Liver (tissue), 9 donors: ENCODE data around the gene USH2A. TPM values are rescaled to one million over a fixed set of nuclear protein-coding genes. Genes with fewer than 3 reads are reported as not detected.

Experiments used
- DNase-seq: peaks from one replicate; pipeline ENCODE4 v3.0.0-alpha.2; 2017; ENCODE audit warnings: low spot score
- H3K27ac ChIP-seq, 2 donors: one replicate each; pipeline ENCODE4 v1.7.0; 2013; ENCODE audit warnings: inconsistent platforms in 2 of 2, low read length in 2 of 2, control low read depth in 1 of 2, low read depth in 1 of 2, mild to moderate bottlenecking in 1 of 2
- H3K27me3 ChIP-seq, 4 donors: one replicate each; pipeline versions ENCODE4 v1.6.1 to v1.7.0; 2013; ENCODE audit warnings: low read length in 3 of 4, inconsistent platforms in 1 of 4, mild to moderate bottlenecking in 1 of 4, moderate library complexity in 1 of 4; ENCODE audit not compliant: control insufficient read depth in 4 of 4, insufficient read depth in 4 of 4
- H3K36me3 ChIP-seq, 4 donors: one replicate each; pipeline versions ENCODE4 v1.6.1 to v1.7.0; 2013; ENCODE audit warnings: low read length in 3 of 4, mild to moderate bottlenecking in 3 of 4, low read depth in 1 of 4, moderate library complexity in 1 of 4; ENCODE audit not compliant: control insufficient read depth in 4 of 4, insufficient read depth in 3 of 4
- H3K4me1 ChIP-seq, 4 donors: one replicate each; pipeline versions ENCODE4 v1.6.1 to v1.7.0; 2013; ENCODE audit warnings: low read length in 3 of 4, mild to moderate bottlenecking in 3 of 4, moderate library complexity in 1 of 4; ENCODE audit not compliant: control insufficient read depth in 4 of 4, insufficient read depth in 4 of 4
- H3K4me3 ChIP-seq, 3 donors: one replicate each; pipeline versions ENCODE4 v1.6.1 to v1.7.0; 2013; ENCODE audit warnings: low read length in 3 of 3, control low read depth in 1 of 3, low read depth in 1 of 3, mild to moderate bottlenecking in 1 of 3
- H3K9ac ChIP-seq, 2 donors: one replicate each; pipeline ENCODE4 v1.7.0; 2013; ENCODE audit warnings: low read length in 2 of 2, mild to moderate bottlenecking in 2 of 2, moderate library complexity in 2 of 2, control low read depth in 1 of 2, low read depth in 1 of 2
- H3K9me3 ChIP-seq, 4 donors: one replicate each; pipeline versions ENCODE4 v1.6.1 to v1.7.0; 2013; ENCODE audit warnings: low read length in 3 of 4; ENCODE audit not compliant: control insufficient read depth in 4 of 4
- EGR1 ChIP-seq, 2 donors: IDR thresholded peaks; 2 replicates each; pipeline ENCODE4 v1.6.1; 2016 to 2018; ENCODE audit warnings: antibody characterized with exemption in 2 of 2, low read depth in 2 of 2
- FOXA1 ChIP-seq: IDR thresholded peaks from 2 replicates; pipeline ENCODE4 v1.6.1; 2016; ENCODE audit warnings: antibody characterized with exemption
- FOXA2 ChIP-seq: IDR thresholded peaks from 2 replicates; pipeline ENCODE4 v1.6.1; 2016; ENCODE audit warnings: antibody characterized with exemption
- GABPA ChIP-seq, 2 donors: IDR thresholded peaks in 1 of 2; conservative IDR thresholded peaks in 1 of 2; 2 replicates each; pipeline ENCODE4 v1.6.1; 2016; ENCODE audit warnings: antibody characterized with exemption in 2 of 2, mild to moderate bottlenecking in 1 of 2, moderate library complexity in 1 of 2
- HNF4A ChIP-seq, 2 donors: conservative IDR thresholded peaks; 2 replicates each; pipeline ENCODE4 v1.6.1; 2016; ENCODE audit warnings: antibody characterized with exemption in 2 of 2, mild to moderate bottlenecking in 2 of 2
- HNF4G ChIP-seq: IDR thresholded peaks from 2 replicates; pipeline ENCODE4 v1.6.1; 2016; ENCODE audit warnings: antibody characterized with exemption
- JUND ChIP-seq, 2 donors: IDR thresholded peaks; 2 replicates each; pipeline ENCODE4 v1.6.1; 2016; ENCODE audit warnings: antibody characterized with exemption in 2 of 2
- NR2F2 ChIP-seq: IDR thresholded peaks from 2 replicates; pipeline ENCODE4 v1.6.1; 2016; ENCODE audit warnings: antibody characterized with exemption
- RAD21 ChIP-seq, 2 donors: IDR thresholded peaks; 2 replicates each; pipeline ENCODE4 v1.6.1; 2016; ENCODE audit warnings: antibody characterized with exemption in 2 of 2, mild to moderate bottlenecking in 2 of 2
- RXRA ChIP-seq, 2 donors: IDR thresholded peaks; 2 replicates each; pipeline ENCODE4 v1.6.1; 2017 to 2018; ENCODE audit warnings: antibody characterized with exemption in 2 of 2, mild to moderate bottlenecking in 1 of 2
- SP1 ChIP-seq: IDR thresholded peaks from 2 replicates; pipeline ENCODE4 v1.6.1; 2018; ENCODE audit warnings: antibody characterized with exemption, mild to moderate bottlenecking
- TAF1 ChIP-seq: conservative IDR thresholded peaks from 2 replicates; pipeline ENCODE4 v1.6.1; 2016; ENCODE audit warnings: antibody characterized with exemption, mild to moderate bottlenecking
- YY1 ChIP-seq: IDR thresholded peaks from 2 replicates; pipeline ENCODE4 v1.6.1; 2016; ENCODE audit warnings: antibody characterized with exemption, mild to moderate bottlenecking
- WGBS: extraction: QIAGEN DNeasy Blood & Tissue Kit; methylation state at CpG from one replicate; pipeline ENCODE4 v1.1.7; 2013; 5-methylcytosine and 5-hydroxymethylcytosine counted together
- polyA plus RNA-seq, 2 donors: library from polyadenylated mRNA; stranded (reverse) in 1 of 2; unstranded in 1 of 2; fragments of 200-250 nt in 1 of 2; fragments of >200 nt in 1 of 2; fragmentation: Nextera tagmentation in 1 of 2; extraction: Ambion mirVana in 1 of 2; gene quantifications; one replicate each; pipeline versions ENCODE4 v1.2.1 to v1.2.3, GENCODE V29; 2013 to 2015
- total RNA-seq, 2 donors: library from RNA; depleted of rRNA; stranded (reverse); fragments of >200 nt; gene quantifications; one replicate each; pipeline ENCODE4 v1.2.3, GENCODE V29; 2014
- TF ChIP-seq, protein P1 (sequence below): fragments of 150-350 bp; IDR thresholded peaks from 2 replicates; pipeline ENCODE4 v1.5.1; 2017; ENCODE audit warnings: improper control_type of control experiment, low read depth, low read length; ENCODE audit not compliant: missing input control
- TF ChIP-seq, protein P2 (sequence below): IDR thresholded peaks from 2 replicates; pipeline ENCODE4 v1.6.1; 2016; ENCODE audit warnings: antibody characterized with exemption
- TF ChIP-seq, protein P3 (sequence below): IDR thresholded peaks from 2 replicates; pipeline ENCODE4 v1.6.1; 2016; ENCODE audit warnings: antibody characterized with exemption, mild to moderate bottlenecking
- TF ChIP-seq, protein P4 (sequence below): IDR thresholded peaks from 2 replicates; pipeline ENCODE4 v1.6.1; 2016; ENCODE audit warnings: antibody characterized with exemption
- TF ChIP-seq, protein P5 (sequence below): IDR thresholded peaks from 2 replicates; pipeline ENCODE4 v1.6.1; 2016; ENCODE audit warnings: antibody characterized with exemption
- donor health status: healthy.
- donor health status: healthy.
- donor health status: healthy.
- donor health status: healthy.
- donor health status: healthy.

Gene USH2A
- total and polyA plus RNA-seq, 4 donors = 0.14 to 1.0 (median 0.31) TPM

DNA sequence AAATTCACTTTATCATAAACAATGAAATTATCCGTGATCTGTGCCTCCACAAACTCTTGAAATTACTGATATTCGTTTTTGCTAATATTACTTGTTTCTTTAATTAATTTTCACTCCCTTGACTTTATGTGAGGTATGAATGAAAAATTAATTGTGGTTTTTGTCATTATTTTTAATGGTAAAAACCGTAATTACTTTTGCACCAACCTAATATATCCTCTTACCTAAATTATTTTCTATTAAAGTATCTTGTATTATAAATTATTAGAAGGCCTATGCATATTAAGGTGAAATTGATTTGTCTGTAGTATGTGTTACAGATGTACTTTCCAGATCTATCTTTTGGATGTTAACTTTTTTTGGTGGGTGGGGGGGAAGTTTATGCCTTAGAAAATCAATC lies 540.2 kb downstream of the USH2A start:
- TF ChIP-seq, protein P1, sequence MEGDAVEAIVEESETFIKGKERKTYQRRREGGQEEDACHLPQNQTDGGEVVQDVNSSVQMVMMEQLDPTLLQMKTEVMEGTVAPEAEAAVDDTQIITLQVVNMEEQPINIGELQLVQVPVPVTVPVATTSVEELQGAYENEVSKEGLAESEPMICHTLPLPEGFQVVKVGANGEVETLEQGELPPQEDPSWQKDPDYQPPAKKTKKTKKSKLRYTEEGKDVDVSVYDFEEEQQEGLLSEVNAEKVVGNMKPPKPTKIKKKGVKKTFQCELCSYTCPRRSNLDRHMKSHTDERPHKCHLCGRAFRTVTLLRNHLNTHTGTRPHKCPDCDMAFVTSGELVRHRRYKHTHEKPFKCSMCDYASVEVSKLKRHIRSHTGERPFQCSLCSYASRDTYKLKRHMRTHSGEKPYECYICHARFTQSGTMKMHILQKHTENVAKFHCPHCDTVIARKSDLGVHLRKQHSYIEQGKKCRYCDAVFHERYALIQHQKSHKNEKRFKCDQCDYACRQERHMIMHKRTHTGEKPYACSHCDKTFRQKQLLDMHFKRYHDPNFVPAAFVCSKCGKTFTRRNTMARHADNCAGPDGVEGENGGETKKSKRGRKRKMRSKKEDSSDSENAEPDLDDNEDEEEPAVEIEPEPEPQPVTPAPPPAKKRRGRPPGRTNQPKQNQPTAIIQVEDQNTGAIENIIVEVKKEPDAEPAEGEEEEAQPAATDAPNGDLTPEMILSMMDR = no peak
- TF ChIP-seq, protein P2, sequence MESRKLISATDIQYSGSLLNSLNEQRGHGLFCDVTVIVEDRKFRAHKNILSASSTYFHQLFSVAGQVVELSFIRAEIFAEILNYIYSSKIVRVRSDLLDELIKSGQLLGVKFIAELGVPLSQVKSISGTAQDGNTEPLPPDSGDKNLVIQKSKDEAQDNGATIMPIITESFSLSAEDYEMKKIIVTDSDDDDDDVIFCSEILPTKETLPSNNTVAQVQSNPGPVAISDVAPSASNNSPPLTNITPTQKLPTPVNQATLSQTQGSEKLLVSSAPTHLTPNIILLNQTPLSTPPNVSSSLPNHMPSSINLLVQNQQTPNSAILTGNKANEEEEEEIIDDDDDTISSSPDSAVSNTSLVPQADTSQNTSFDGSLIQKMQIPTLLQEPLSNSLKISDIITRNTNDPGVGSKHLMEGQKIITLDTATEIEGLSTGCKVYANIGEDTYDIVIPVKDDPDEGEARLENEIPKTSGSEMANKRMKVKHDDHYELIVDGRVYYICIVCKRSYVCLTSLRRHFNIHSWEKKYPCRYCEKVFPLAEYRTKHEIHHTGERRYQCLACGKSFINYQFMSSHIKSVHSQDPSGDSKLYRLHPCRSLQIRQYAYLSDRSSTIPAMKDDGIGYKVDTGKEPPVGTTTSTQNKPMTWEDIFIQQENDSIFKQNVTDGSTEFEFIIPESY = no peak
- TF ChIP-seq YY1 = no peak
- no peak for TF ChIP-seq NR2F2
- no peak for TF ChIP-seq JUND (IDR thresholded peaks at IDR 0.05)
- TF ChIP-seq SP1 = no peak
- TF ChIP-seq HNF4G = no peak
- TF ChIP-seq, protein P3, sequence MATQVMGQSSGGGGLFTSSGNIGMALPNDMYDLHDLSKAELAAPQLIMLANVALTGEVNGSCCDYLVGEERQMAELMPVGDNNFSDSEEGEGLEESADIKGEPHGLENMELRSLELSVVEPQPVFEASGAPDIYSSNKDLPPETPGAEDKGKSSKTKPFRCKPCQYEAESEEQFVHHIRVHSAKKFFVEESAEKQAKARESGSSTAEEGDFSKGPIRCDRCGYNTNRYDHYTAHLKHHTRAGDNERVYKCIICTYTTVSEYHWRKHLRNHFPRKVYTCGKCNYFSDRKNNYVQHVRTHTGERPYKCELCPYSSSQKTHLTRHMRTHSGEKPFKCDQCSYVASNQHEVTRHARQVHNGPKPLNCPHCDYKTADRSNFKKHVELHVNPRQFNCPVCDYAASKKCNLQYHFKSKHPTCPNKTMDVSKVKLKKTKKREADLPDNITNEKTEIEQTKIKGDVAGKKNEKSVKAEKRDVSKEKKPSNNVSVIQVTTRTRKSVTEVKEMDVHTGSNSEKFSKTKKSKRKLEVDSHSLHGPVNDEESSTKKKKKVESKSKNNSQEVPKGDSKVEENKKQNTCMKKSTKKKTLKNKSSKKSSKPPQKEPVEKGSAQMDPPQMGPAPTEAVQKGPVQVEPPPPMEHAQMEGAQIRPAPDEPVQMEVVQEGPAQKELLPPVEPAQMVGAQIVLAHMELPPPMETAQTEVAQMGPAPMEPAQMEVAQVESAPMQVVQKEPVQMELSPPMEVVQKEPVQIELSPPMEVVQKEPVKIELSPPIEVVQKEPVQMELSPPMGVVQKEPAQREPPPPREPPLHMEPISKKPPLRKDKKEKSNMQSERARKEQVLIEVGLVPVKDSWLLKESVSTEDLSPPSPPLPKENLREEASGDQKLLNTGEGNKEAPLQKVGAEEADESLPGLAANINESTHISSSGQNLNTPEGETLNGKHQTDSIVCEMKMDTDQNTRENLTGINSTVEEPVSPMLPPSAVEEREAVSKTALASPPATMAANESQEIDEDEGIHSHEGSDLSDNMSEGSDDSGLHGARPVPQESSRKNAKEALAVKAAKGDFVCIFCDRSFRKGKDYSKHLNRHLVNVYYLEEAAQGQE = no peak
- peaks cover 0 to 8% (median 0%) of the 10 kb centered on the region in 4 donors for H3K4me1 ChIP-seq
- no peak overlapping the region for H3K9ac ChIP-seq
- no peaks in the 10 kb centered on the region for H3K9me3 ChIP-seq
- no peak overlapping the region for H3K27ac ChIP-seq
- H3K36me3 ChIP-seq = no peaks in the 10 kb centered on the region
- no peak overlapping the region for H3K4me3 ChIP-seq
- no peaks in the 10 kb centered on the region for H3K27me3 ChIP-seq
- DNase-seq = no peak
- WGBS = 80% methylated on average over 3 of the region's 3 CpGs

DNA sequence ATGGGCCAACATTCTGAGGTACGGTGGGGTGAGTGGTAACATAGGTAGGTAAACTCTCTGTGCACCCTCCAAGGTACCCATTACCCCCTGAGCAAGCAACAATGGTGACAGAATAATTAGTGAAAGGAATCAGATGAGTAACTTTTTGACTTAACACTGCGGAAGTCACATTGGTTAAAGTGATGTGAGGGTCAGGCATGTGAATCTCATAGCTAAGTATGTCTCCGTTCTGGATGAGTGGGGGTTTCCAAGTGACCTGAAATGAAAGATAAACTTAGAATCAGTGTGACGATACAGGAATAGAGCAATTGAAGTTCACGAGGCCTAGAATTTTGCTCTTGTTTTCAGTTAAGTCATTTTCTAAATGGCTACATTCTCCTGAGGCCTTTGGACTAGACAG lies 544.4 kb downstream of the USH2A start:
- no peaks in the 10 kb centered on the region for H3K36me3 ChIP-seq
- H3K4me3 ChIP-seq = no peak overlapping the region
- no peaks in the 10 kb centered on the region for H3K9me3 ChIP-seq
- 93% methylated on average over 5 of the region's 5 CpGs for WGBS
- no peak overlapping the region for H3K9ac ChIP-seq
- H3K4me1 ChIP-seq = peaks cover 0 to 10% (median 0%) of the 10 kb centered on the region in 4 donors
- H3K27me3 ChIP-seq = no peaks in the 10 kb centered on the region
- no peak for DNase-seq
- no peak overlapping the region for H3K27ac ChIP-seq
- TF ChIP-seq SP1 (no peak), EGR1 (IDR thresholded peaks at IDR 0.05; ENCODE audit: low read depth in 2 of 2) (no peak), HNF4G (no peak), YY1 (no peak), HNF4A (conservative IDR thresholded peaks at IDR 0.05) (no peak), FOXA1 (no peak), RAD21 (IDR thresholded peaks at IDR 0.05) (no peak), GABPA (IDR thresholded peaks at IDR 0.05 in 1 of 2, conservative IDR thresholded peaks at IDR 0.05 in 1 of 2) (no peak), NR2F2 (no peak), JUND (IDR thresholded peaks at IDR 0.05) (no peak), FOXA2 (no peak), TAF1 (no peak), RXRA (IDR thresholded peaks at IDR 0.05) (no peak)
- TF ChIP-seq, protein P4, sequence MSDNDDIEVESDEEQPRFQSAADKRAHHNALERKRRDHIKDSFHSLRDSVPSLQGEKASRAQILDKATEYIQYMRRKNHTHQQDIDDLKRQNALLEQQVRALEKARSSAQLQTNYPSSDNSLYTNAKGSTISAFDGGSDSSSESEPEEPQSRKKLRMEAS = no peak
- TF ChIP-seq, protein P2 = no peak
- TF ChIP-seq, protein P5, sequence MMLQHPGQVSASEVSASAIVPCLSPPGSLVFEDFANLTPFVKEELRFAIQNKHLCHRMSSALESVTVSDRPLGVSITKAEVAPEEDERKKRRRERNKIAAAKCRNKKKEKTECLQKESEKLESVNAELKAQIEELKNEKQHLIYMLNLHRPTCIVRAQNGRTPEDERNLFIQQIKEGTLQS = no peak
- TF ChIP-seq, protein P1 = no peak
